Neuronal stem cell (in vitro differentiated cells): ENCODE data around the gene ABLIM2.

ENCODE experiments used
- DNase-seq: peaks from one replicate; pipeline ENCODE4 v3.0.0-alpha.2; 2013; ENCODE audit warnings: low spot score
- H2AFZ ChIP-seq: one replicate; pipeline ENCODE4 v1.6.1; 2013; ENCODE audit warnings: mild to moderate bottlenecking, low read length, inconsistent platforms
- H2AK5ac ChIP-seq: 2 replicates; pipeline ENCODE4 v1.6.1; 2013; ENCODE audit warnings: low read depth, mild to moderate bottlenecking, inconsistent platforms, low read length, moderate library complexity, mixed read lengths
- H2BK120ac ChIP-seq: 2 replicates; pipeline ENCODE4 v1.6.1; 2013; ENCODE audit warnings: low read depth, mild to moderate bottlenecking, inconsistent platforms, low read length, moderate library complexity, mixed read lengths
- H2BK12ac ChIP-seq: one replicate; pipeline ENCODE4 v1.6.1; 2013; ENCODE audit warnings: low read length, inconsistent platforms
- H2BK15ac ChIP-seq: 2 replicates; pipeline ENCODE4 v1.6.1; 2013; ENCODE audit warnings: mild to moderate bottlenecking, low read length, inconsistent platforms, mixed read lengths
- H2BK5ac ChIP-seq: one replicate; pipeline ENCODE4 v1.6.1; 2013; ENCODE audit warnings: inconsistent platforms, mild to moderate bottlenecking, low read length, moderate library complexity
- H3K14ac ChIP-seq: one replicate; pipeline ENCODE4 v1.6.1; 2013; ENCODE audit warnings: low read length, inconsistent platforms
- H3K18ac ChIP-seq: 2 replicates; pipeline ENCODE4 v1.6.1; 2013; ENCODE audit warnings: low read length, inconsistent platforms
- H3K23ac ChIP-seq: 2 replicates; pipeline ENCODE4 v1.6.1; 2013; ENCODE audit warnings: low read depth, mild to moderate bottlenecking, mixed read lengths, low read length, inconsistent platforms; ENCODE audit not compliant: poor library complexity
- H3K27ac ChIP-seq: replicated peaks from 3 replicates; pipeline ENCODE4 v1.5.1; 2013; ENCODE audit warnings: low read length, inconsistent platforms
- H3K27me3 ChIP-seq, 3 experiments: 2 replicates each; pipeline ENCODE4 v1.6.1; 2013; ENCODE audit warnings: low read length in 3 of 3, mild to moderate bottlenecking in 2 of 3, inconsistent platforms in 1 of 3, low read depth in 1 of 3, mixed read lengths in 1 of 3, moderate library complexity in 1 of 3; ENCODE audit not compliant: control insufficient read depth in 3 of 3, insufficient read depth in 3 of 3
- H3K36me3 ChIP-seq, 2 donors: replicated peaks in 1 of 2; 2 replicates each; pipeline ENCODE4 v1.6.1; 2013; ENCODE audit warnings: low read length in 2 of 2; ENCODE audit not compliant: control insufficient read depth in 2 of 2, insufficient read depth in 2 of 2
- H3K4ac ChIP-seq: 2 replicates; pipeline ENCODE4 v1.6.1; 2013; ENCODE audit warnings: inconsistent platforms, mild to moderate bottlenecking, low read length, moderate library complexity
- H3K4me1 ChIP-seq, 2 donors: 1 replicate in 1 of 2; 2 replicates in 1 of 2; pipeline ENCODE4 v1.6.1; 2013; ENCODE audit warnings: low read length in 2 of 2, low read depth in 1 of 2; ENCODE audit not compliant: control insufficient read depth in 2 of 2, insufficient read depth in 1 of 2
- H3K4me2 ChIP-seq: one replicate; pipeline ENCODE4 v1.6.1; 2013; ENCODE audit warnings: mild to moderate bottlenecking, low read length, inconsistent platforms; ENCODE audit not compliant: insufficient read depth, poor library complexity, severe bottlenecking
- H3K4me3 ChIP-seq, 2 donors: 2 replicates each; pipeline ENCODE4 v1.5.1; 2013; ENCODE audit warnings: low read length in 2 of 2, mild to moderate bottlenecking in 2 of 2, inconsistent platforms in 1 of 2, moderate library complexity in 1 of 2
- H3K79me1 ChIP-seq: one replicate; pipeline ENCODE4 v1.6.1; 2013; ENCODE audit warnings: low read depth, mild to moderate bottlenecking, inconsistent platforms, low read length, moderate library complexity
- H3K9ac ChIP-seq: one replicate; pipeline ENCODE4 v1.6.1; 2013; ENCODE audit warnings: mild to moderate bottlenecking, low read depth, low read length, inconsistent platforms; ENCODE audit not compliant: poor library complexity
- H3K9me3 ChIP-seq, 2 donors: replicated peaks in 1 of 2; 2 replicates each; pipeline versions ENCODE3 to v1.6.1; 2013; ENCODE audit warnings: low read length in 2 of 2, mild to moderate bottlenecking in 2 of 2, inconsistent platforms in 1 of 2, low read depth in 1 of 2, mixed read lengths in 1 of 2, moderate library complexity in 1 of 2; ENCODE audit not compliant: control insufficient read depth in 2 of 2, insufficient read depth in 1 of 2
- H4K8ac ChIP-seq: one replicate; pipeline ENCODE4 v1.6.1; 2013; ENCODE audit warnings: low read depth, mild to moderate bottlenecking, inconsistent platforms, low read length, moderate library complexity
- H4K91ac ChIP-seq: one replicate; pipeline ENCODE4 v1.6.1; 2013; ENCODE audit warnings: low read length, low read depth, mild to moderate bottlenecking, inconsistent platforms; ENCODE audit not compliant: poor library complexity
- WGBS, 2 donors: extraction: QIAGEN DNeasy Blood & Tissue Kit; methylation state at CpG; one replicate each; pipeline ENCODE4 v1.1.7; 2013; ENCODE audit warnings: missing lambda C conversion rate in 2 of 2, mixed read lengths in 1 of 2; ENCODE audit not compliant: insufficient read length in 2 of 2, insufficient replicate concordance in 1 of 2; ENCODE audit errors: extremely low coverage in 2 of 2; 5-methylcytosine and 5-hydroxymethylcytosine counted together

The ABLIM2 gene

GRCh38 chr4:8095956-8096689 lies 62.5 kb downstream of the ABLIM2 start:
- no CpG with 5 or more reads among the region's 21 CpGs for WGBS, 2 donors
- H2AFZ ChIP-seq = peak overlapping the region; percentile 11
- no peak overlapping the region for H2BK120ac ChIP-seq
- H3K9me3 ChIP-seq = peaks cover 0 to 4% of the 10 kb centered on the region in 2 donors
- H4K8ac ChIP-seq = no peak overlapping the region
- no peak overlapping the region for H4K91ac ChIP-seq
- H3K4me1 ChIP-seq = no peaks in the 10 kb centered on the region
- no peak overlapping the region for H3K4ac ChIP-seq
- no peak overlapping the region for H3K18ac ChIP-seq
- no peak overlapping the region for H2BK5ac ChIP-seq
- DNase-seq = no peak
- H2AK5ac ChIP-seq = no peak overlapping the region
- H2BK15ac ChIP-seq = no peak overlapping the region
- H3K27ac ChIP-seq = no peak overlapping the region
- H3K23ac ChIP-seq = no peak overlapping the region
- H3K4me2 ChIP-seq = no peak overlapping the region
- no peak overlapping the region for H2BK12ac ChIP-seq
- peak overlapping the region; percentile 15 for H3K9ac ChIP-seq
- H3K27me3 ChIP-seq = no peaks in the 10 kb centered on the region
- H3K79me1 ChIP-seq = peaks cover 1% of the 10 kb centered on the region
- H3K14ac ChIP-seq = peak overlapping the region; percentile 27
- no peak overlapping the region for H3K4me3 ChIP-seq
- H3K36me3 ChIP-seq = no peaks in the 10 kb centered on the region

DNA sequence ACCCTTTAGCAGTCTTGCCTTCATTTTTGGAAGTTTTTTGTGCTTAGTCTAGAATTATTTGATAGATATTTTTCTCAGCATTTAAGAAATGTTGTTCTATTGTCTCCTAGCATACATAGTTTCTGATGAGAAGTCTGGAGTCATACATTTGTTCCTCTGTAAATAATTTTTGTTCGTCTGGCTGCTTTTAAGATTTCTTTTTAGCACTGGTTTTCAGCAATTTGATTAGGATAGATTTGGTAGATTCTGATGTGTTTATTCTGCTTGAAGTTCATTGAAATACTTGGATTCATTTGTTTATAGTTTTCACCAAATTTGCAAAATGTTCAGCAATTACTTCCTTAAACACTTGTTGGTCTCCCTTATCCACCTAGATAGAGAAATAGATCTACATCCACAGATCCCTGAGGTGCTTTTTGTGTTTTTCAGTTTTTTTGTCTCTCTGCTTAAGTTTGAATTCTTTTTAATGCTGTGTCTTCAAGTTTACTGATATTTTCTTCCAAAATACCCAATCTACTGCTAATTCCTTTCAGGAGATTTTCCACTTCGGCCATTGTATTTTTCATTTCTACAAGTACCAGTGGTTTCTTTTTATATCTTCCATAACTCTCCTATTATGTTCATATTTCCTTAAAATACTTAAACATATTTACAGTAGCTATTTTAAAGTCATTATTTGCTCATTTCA lies 64.9 kb downstream of the ABLIM2 start:
- Histone ChIP-seq H3K18ac (no peak overlapping the region), H3K27ac (no peak overlapping the region), H3K4me1 (peaks cover 0 to 4% of the 10 kb centered on the region in 2 donors), H4K91ac (no peak overlapping the region), H2BK120ac (no peak overlapping the region), H3K79me1 (peaks cover 1% of the 10 kb centered on the region), H4K8ac (no peak overlapping the region), H3K9me3 (peaks cover 0 to 4% of the 10 kb centered on the region in 2 donors), H3K36me3 (no peaks in the 10 kb centered on the region), H3K4me2 (no peak overlapping the region), H2BK5ac (no peak overlapping the region), H3K4me3 (no peak overlapping the region), H3K27me3 (no peaks in the 10 kb centered on the region), H2AK5ac (no peak overlapping the region), H2BK15ac (no peak overlapping the region), H2BK12ac (no peak overlapping the region), H3K9ac (no peak overlapping the region), H3K4ac (no peak overlapping the region), H3K14ac (no peak overlapping the region), H2AFZ (no peak overlapping the region), H3K23ac (no peak overlapping the region)
- no CpG with 5 or more reads among the region's 2 CpGs for WGBS, 2 donors
- no peak for DNase-seq

- no peak for DNase-seq
- Histone ChIP-seq H3K27me3 (no peaks in the 10 kb centered on the region), H2AK5ac (no peak overlapping the region), H3K36me3 (no peaks in the 10 kb centered on the region), H3K4me1 (peaks cover 0 to 4% of the 10 kb centered on the region in 2 donors), H3K27ac (no peak overlapping the region), H4K8ac (no peak overlapping the region), H3K18ac (no peak overlapping the region), H3K4me3 (no peak overlapping the region), H2BK12ac (no peak overlapping the region), H3K14ac (no peak overlapping the region), H3K79me1 (peaks cover 1% of the 10 kb centered on the region), H3K9ac (no peak overlapping the region), H4K91ac (no peak overlapping the region), H3K4me2 (no peak overlapping the region), H2AFZ (no peak overlapping the region), H3K4ac (no peak overlapping the region), H2BK15ac (no peak overlapping the region), H2BK120ac (no peak overlapping the region), H2BK5ac (no peak overlapping the region), H3K23ac (no peak overlapping the region), H3K9me3 (peaks cover 0 to 4% of the 10 kb centered on the region in 2 donors)
- no CpG with 5 or more reads among the region's 2 CpGs for WGBS, 2 donors
Observed at GRCh38 chr4:8092282-8092681, 66.3 kb downstream of the ABLIM2 start.

DNA sequence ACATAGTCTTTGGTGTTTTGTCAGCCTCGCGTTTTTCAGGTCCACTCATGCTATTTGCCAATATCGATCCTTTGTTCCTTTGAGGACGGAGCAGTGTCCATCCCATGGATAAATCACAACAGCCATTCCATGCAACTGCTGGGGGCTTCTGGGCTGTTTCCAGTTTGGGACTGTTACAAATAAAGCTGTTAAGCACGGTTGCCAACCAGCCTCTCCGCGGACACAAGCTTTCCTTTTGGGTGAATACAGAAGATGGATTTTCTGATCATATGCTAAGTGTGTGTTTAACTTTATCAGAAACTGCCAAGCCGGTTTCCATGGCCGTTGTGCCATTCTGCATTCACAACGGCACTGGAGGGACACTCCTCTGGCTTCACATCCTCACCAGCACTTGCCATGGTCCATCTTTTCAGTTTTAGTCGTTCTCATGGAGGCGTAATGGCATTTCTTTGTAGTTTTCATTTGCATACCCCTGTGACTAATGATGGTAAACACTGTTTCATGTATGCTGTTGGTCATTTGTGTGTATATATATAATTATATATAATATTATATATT lies 67.8 kb downstream of the ABLIM2 start:
- H3K4me3 ChIP-seq = no peak overlapping the region
- H3K79me1 ChIP-seq = no peaks in the 10 kb centered on the region
- no peak overlapping the region for H2AFZ ChIP-seq
- H2BK15ac ChIP-seq = no peak overlapping the region
- no peak overlapping the region for H3K4me2 ChIP-seq
- H2BK120ac ChIP-seq = no peak overlapping the region
- no peak overlapping the region for H2AK5ac ChIP-seq
- H3K9me3 ChIP-seq = peaks cover 0 to 4% of the 10 kb centered on the region in 2 donors
- no peak for DNase-seq
- H3K4ac ChIP-seq = no peak overlapping the region
- no peak overlapping the region for H3K9ac ChIP-seq
- H3K14ac ChIP-seq = no peak overlapping the region
- H3K36me3 ChIP-seq = no peaks in the 10 kb centered on the region
- no peak overlapping the region for H3K27ac ChIP-seq
- peaks cover 0 to 4% of the 10 kb centered on the region in 2 donors for H3K4me1 ChIP-seq
- H2BK5ac ChIP-seq = no peak overlapping the region
- H3K18ac ChIP-seq = no peak overlapping the region
- no peak overlapping the region for H2BK12ac ChIP-seq
- H4K8ac ChIP-seq = no peak overlapping the region
- H4K91ac ChIP-seq = no peak overlapping the region
- no peak overlapping the region for H3K23ac ChIP-seq
- H3K27me3 ChIP-seq = peaks cover 0 to 4% (median 0%) of the 10 kb centered on the region in 3 experiments
- WGBS, 2 donors = no CpG with 5 or more reads among the region's 12 CpGs
